ENCODE measurements around the gene ZNF215.
"Not testable (repeated sequence)": the region's sequence is repeated elsewhere in the genome, so short reads cannot be mapped to it uniquely, and the experiment has no call there.

The ZNF215 gene

DNA sequence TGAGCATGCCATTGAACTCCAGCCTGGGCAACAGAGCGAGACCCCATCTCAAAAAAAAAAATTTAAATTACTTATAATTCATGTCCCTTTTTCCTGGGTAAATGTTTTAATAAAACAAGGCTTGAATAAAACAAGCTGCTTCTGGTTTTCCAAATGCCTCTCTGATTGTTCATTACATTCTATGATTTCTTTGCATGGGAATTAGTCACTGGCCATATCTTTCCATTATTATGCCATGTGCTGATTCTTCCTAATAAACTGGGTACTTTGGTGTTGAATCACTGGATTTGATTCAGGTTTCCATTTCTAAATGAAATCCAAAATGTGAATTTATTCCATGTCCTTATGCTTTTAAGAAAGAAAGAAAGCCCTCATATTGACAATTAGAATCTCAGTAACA is 42.6 kb downstream of the ZNF215 start:
- in situ Hi-C loops (cut with HindIII; ENCODE audit: low sequenced_read_pairs): no loop called here
- TF ChIP-seq, protein P1, sequence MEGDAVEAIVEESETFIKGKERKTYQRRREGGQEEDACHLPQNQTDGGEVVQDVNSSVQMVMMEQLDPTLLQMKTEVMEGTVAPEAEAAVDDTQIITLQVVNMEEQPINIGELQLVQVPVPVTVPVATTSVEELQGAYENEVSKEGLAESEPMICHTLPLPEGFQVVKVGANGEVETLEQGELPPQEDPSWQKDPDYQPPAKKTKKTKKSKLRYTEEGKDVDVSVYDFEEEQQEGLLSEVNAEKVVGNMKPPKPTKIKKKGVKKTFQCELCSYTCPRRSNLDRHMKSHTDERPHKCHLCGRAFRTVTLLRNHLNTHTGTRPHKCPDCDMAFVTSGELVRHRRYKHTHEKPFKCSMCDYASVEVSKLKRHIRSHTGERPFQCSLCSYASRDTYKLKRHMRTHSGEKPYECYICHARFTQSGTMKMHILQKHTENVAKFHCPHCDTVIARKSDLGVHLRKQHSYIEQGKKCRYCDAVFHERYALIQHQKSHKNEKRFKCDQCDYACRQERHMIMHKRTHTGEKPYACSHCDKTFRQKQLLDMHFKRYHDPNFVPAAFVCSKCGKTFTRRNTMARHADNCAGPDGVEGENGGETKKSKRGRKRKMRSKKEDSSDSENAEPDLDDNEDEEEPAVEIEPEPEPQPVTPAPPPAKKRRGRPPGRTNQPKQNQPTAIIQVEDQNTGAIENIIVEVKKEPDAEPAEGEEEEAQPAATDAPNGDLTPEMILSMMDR (IDR thresholded peaks at IDR 0.05; ENCODE audit: low read depth, low read length, missing control alignments): no peak
- H3K4me3 ChIP-seq (ENCODE audit: low read depth, low read length): no peak overlapping the region
- no peak for DNase-seq (ENCODE audit: low read depth)

GRCh38 chr11:6969854-6970253 is 43.6 kb downstream of the ZNF215 start:
- H3K4me3 ChIP-seq (ENCODE audit: low read depth, low read length); DNase-seq (ENCODE audit: low read depth); in situ Hi-C loops (cut with HindIII; ENCODE audit: low sequenced_read_pairs): not testable (repeated sequence)

DNA sequence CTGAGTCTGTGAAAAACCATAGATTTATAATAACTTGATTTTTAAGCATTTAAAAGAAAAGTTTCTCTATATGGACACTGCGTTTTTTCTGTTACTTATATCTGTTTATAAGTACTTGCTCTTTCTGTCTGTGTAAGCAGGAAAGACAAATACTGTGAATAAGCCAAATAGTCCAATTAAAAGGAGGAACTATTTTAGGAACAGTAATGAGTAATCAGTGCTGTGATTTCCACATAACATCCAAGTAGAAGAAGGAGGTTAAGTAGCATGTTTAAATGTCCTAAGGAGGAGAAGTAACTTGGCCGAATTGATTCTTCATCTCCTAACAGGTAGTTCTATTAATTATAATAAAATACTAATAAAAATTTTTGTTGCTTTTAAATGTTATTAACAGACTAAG is 53.1 kb downstream of the ZNF215 start:
- DNase-seq (ENCODE audit: low read depth): no peak
- TF ChIP-seq, protein P1 (IDR thresholded peaks at IDR 0.05; ENCODE audit: low read depth, low read length, missing control alignments): no peak
- in situ Hi-C loops (cut with HindIII; ENCODE audit: low sequenced_read_pairs): no loop called here
- H3K4me3 ChIP-seq (ENCODE audit: low read depth, low read length): no peak overlapping the region

DNA sequence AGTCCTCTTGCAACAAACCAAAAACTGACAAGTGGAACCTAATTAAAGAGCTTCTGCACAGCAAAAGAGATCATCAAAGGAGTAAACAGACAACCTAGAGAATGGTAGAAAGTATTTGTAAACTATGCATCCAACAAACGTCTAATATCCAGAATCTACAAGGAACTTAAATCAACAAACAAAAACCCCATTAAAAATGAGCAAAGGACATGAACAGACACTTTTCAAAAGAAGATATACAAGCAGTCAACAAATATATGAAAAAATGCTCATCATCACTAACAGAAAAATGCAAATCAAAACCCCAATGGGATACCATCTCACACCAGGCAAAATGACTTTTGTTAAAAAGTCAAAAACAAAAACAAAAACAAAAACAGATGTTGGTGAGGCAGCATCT is 60.3 kb downstream of the ZNF215 start:
- TF ChIP-seq, protein P1 (IDR thresholded peaks at IDR 0.05; ENCODE audit: low read depth, low read length, missing control alignments): no peak
- in situ Hi-C loops (cut with HindIII; ENCODE audit: low sequenced_read_pairs): no loop called here
- H3K4me3 ChIP-seq (ENCODE audit: low read depth, low read length): no peak overlapping the region
- DNase-seq (ENCODE audit: low read depth): no peak

- in situ Hi-C loops (cut with HindIII; ENCODE audit: low sequenced_read_pairs): no loop called here
- TF ChIP-seq, protein P1 (IDR thresholded peaks at IDR 0.05; ENCODE audit: low read depth, low read length, missing control alignments): no peak
Observed at GRCh38 chr11:6988506-6988905, 62.3 kb downstream of the ZNF215 start.

GRCh38 chr11:6991227-6991626 is 65.0 kb downstream of the ZNF215 start:
- DNase-seq (ENCODE audit: low read depth): no peak
- TF ChIP-seq, protein P1 (IDR thresholded peaks at IDR 0.05; ENCODE audit: low read depth, low read length, missing control alignments): no peak
- no peak overlapping the region for H3K4me3 ChIP-seq (ENCODE audit: low read depth, low read length)
- in situ Hi-C loops (cut with HindIII; ENCODE audit: low sequenced_read_pairs): loop anchor here (5.0 kb wide), 1 partner anchor 34 kb away; no protein-coding TSS in a partner anchor

More at GRCh38 chr11:6988506-6988905, 62.3 kb downstream of the ZNF215 start:
- no peak overlapping the region for H3K4me3 ChIP-seq (ENCODE audit: low read depth, low read length)
- peak; percentile 32 for DNase-seq (ENCODE audit: low read depth)

DNA sequence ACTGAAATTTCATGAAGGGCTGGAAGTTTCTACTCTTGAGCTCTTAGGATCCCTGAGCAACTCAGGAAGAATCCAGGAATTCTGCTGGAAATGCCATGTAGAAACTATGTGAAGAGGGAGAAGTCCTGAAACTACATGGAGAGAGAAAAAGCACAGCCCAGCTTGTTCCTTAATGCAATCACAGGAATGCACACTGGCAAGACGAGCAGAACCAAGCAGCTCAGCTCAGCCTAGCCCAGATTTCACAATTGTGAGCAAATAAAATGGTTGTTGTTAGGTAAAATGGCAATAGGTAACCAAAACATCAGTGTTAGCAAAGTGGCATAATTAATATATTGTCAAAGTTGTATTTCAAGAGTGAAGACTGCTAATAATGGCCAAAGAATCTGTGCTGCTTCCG is 65.8 kb downstream of the ZNF215 start:
- in situ Hi-C loops (cut with HindIII; ENCODE audit: low sequenced_read_pairs): loop anchor here (5.0 kb wide), 1 partner anchor 35 kb away; no protein-coding TSS in a partner anchor

More for the DNA sequence above, 65.8 kb downstream of the ZNF215 start:
- TF ChIP-seq, protein P1 (IDR thresholded peaks at IDR 0.05; ENCODE audit: low read depth, low read length, missing control alignments): no peak
- no peak overlapping the region for H3K4me3 ChIP-seq (ENCODE audit: low read depth, low read length)
- DNase-seq (ENCODE audit: low read depth): no peak

Measured in astrocyte of the cerebellum (primary cell).